NCI-H1092 treated with DMSO at 0.1 percent for 48 hours (cell line): Measurements from ENCODE around the gene MCIDAS.

Source experiments
- DNase-seq: peaks from one replicate; lab custom pipeline; 2025; lab: John Stamatoyannopoulos, UW

MCIDAS gene

DNA sequence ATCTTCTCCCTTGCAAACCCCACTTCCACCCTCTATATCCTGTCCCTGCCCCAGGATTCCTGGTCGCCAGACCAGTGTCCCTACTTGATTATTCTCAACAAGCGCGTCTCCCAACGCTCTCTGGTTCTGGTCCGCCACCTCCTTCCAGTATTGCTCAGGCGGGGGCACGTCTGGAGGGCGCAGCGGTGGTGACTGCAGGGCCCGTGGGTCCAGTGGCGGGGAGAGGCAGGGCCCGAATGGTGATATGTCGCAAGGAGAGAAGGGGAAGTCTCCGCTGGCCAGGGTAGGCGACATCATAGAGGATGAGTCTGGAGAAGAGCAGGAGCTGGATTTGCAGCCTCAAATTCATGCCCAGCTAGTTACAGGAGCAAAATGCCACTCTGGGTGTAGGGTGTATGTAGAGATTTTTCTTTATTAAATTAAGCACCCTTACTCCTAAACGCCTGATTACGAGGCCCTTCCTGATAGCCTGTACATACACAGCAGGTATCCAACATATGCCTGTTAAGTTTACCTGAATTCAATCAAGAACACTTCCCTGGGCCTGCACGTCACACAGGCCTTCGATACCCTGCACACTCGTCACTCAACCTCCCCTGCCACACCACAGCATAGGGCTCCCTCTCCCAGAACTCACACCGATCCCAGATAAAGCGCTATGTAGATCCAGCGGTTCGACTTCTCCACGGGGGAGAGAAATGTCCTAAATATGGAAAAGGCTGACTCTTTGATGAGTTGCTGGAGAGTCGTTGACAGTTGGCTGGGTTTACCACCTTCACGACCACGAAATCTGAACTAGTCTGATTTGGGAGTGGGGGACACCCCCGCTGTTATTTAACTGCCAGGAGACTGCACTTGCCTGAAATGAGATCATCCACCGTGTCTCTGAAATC lies 4.8 kb downstream of the MCIDAS start:
- no peak for DNase-seq

GRCh38 chr5:55220433-55221185 lies 6.5 kb downstream of the MCIDAS start:
- no peak for DNase-seq

- no peak for DNase-seq
Observed at GRCh38 chr5:55219770-55220169, 7.3 kb downstream of the MCIDAS start.

GRCh38 chr5:55218967-55219366 lies 8.1 kb downstream of the MCIDAS start:
- DNase-seq = peak; percentile 12

- DNase-seq = no peak
Observed at GRCh38 chr5:55211184-55211874, 15.8 kb downstream of the MCIDAS start.

DNA sequence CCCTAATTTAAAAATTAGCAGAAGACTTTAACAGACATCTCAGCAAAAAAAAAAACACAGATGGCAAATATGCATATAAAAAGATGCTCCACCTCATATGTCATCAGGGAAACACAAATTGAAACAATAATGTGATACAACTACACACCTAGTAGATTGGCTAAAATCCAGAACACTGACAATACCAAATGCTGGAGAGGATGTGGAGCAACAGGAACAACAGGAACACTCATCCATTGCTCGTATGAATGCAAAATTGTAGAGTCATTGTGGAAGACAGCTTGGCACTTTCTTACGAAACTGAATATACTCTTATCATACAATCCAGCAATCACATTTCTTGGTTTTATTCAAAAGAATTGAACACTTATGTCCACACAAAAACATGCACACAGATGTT lies 22.1 kb downstream of the MCIDAS start:
- DNase-seq = no peak

- no peak for DNase-seq
Observed at GRCh38 chr5:55191165-55191564, 36.0 kb downstream of the MCIDAS start.

GRCh38 chr5:55188656-55189540 lies 38.2 kb downstream of the MCIDAS start:
- DNase-seq = peak; percentile 70

DNA sequence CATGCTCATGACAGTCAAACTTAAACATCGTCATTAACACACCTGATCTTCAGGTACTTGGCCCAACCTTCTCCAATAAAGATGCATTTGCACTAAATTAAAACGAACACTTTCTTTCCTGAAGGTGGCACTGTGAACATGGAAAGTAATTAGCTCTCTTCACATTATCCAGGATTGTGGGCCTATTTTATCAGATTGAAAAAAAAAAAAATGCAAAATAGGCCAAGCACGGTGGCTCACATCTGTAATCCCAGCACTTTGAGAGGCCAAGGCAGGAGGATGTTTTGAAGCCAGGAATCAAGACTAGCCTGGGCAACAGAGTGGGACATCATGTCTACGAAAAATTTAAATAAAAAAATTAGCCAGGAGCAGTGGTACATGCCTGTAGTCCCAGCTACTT lies 39.7 kb downstream of the MCIDAS start:
- DNase-seq = peak; percentile 35

GRCh38 chr5:55180016-55180415 lies 47.1 kb downstream of the MCIDAS start:
- DNase-seq = no peak

GRCh38 chr5:55177078-55177477 lies 50.0 kb downstream of the MCIDAS start:
- DNase-seq = no peak

DNA sequence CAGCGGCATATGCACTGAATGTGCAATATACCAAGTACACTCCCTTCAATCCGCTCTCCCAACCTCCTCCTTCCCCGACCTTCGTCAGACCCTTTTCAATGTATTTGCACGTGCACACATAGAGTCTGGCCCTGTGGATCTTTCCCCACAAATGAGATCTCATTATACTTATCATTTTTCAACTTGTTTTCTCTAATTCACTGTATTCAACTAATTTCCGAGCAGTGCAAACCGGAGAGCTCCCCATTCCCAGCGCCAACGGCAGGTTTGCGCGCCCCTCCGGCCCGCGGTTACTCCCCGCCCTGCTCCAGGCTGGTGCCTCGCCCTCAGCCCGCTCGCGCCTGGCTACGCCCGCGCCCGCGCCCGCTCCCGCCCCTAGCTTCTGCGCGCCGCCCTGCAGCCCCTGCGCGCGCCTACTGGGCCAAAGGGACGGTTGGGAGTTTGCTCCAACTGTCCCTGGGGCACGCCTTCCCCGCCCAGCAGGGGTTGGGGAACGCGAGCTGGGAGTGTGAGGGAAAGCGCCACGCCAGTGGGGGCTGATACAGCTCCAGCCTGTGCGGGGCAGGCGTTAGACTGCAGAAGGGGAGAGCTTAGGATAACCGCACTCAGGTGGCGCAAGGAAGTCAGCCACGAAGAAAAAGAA lies 50.8 kb downstream of the MCIDAS start:
- peak; percentile 34 for DNase-seq

GRCh38 chr5:55175781-55176175 lies 51.3 kb downstream of the MCIDAS start:
- DNase-seq = no peak

DNA sequence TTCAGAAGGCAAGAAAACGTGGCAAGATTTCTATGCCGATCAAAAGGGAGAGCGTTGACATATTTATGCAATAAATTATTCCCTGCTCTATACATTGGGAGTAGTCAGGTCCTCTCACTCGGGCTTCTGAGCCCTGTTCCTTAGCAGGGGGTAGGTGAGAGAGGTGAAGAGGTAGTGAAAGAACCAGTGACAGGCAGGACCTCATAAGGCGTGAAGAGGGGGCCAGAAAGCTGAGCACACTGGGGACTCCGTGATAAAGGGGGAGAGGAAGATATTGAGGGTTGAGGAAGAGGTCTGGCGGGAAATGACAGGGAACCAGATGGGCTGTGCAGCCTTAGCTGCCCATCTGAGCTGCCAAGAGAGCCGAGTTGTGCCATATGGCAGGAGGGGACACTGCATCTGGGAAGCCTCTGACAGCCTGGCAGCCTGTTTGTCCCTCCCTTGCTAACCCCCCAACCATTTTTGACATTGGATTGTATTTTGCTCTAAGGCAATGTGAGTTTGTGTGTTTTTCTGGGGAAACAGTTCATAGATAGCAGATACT lies 53.4 kb downstream of the MCIDAS start:
- DNase-seq = no peak

- DNase-seq = peak; percentile 67
Observed at GRCh38 chr5:55172937-55173686, 54.0 kb downstream of the MCIDAS start, which contains the start of gene CDC20B. CDC20B (minus strand) TSS chr5:55173177; CDS start chr5:55173000, 177 bp downstream.

DNA sequence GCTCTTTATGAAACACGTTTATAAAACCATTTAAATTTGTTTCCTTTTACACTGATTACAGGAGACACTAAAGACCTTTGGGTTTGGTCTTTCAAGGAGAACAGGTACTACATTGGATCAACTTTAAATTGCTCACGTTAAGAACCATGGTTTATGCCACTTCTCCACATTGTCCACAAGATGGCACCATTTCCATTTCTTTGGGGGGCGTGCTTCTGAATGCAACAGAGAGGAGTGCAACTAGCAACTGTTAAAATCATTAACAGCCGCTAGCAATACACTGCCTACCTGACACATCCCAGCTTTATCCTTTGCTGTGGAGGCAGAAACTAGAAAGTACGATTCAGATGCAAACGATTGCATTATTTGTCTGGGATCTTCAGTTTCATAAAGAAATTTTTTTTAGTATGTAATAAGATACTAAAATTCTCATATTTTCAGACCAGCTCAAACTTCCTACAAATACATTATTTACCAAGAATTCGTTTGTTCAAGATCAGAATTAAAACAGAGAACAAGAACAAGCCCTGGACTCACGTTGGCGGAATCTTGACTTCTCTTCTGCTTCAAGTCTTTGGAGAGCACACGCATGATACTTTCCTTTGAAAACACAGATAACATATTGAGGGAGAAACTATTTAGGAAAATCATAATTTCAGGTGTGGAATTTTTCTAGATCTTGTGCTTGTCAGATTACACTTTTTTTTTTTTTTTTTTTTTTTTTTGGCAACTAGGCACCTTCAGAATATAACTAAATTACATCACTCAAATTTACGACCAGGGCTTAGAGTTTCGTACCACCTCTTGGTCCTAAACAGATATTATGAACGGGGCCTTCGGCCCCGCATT lies 54.8 kb downstream of the MCIDAS start:
- peak; percentile 73 for DNase-seq

GRCh38 chr5:55171471-55171870 lies 55.6 kb downstream of the MCIDAS start:
- no peak for DNase-seq
